IMR-90 (cell line): ENCODE results near the gene CPXM1. TPM values are rescaled to one million over a fixed set of nuclear protein-coding genes. Genes with fewer than 3 reads are reported as not detected.

Source experiments
- ATAC-seq: fragments of 200-7000 bp; cut with Tn5 transposase; 2 replicates; pipeline ENCODE4 v1.9.1; 2020; ENCODE audit warnings: low read depth, mild to moderate bottlenecking, moderate library complexity
- BruUV-seq: library from RNA; stranded (reverse); fragments of 400-500 nt; replicated peaks from 2 replicates; lab custom pipeline; 2021; lab: Mats Ljungman, UMichigan
- CTCF ChIA-PET: fragments of 300-600 bp; formaldehyde crosslinking; extraction: SDS; loops from one replicate; lab custom pipeline; 2021; ENCODE audit warnings: antibody characterized with exemption; lab: Yijun Ruan, JAX
- POLR2A ChIA-PET: fragments of 300-600 bp; sonication (Branson Sonifier 250); formaldehyde crosslinking; loops from one replicate; lab custom pipeline; 2022; ENCODE audit warnings: antibody characterized with exemption; ENCODE audit not compliant: unreplicated experiment; lab: Charles Lee
- DNase-seq: peaks from one replicate; pipeline ENCODE4 v3.0.0; 2013
- H2AFZ ChIP-seq: replicated peaks from 2 replicates; pipeline ENCODE3; 2013; ENCODE audit warnings: low read length, mild to moderate bottlenecking; ENCODE audit not compliant: poor library complexity
- H2AK5ac ChIP-seq: 2 replicates; pipeline ENCODE4 v1.6.1; 2013; ENCODE audit warnings: low read depth, low read length, inconsistent platforms
- H2AK9ac ChIP-seq: replicated peaks from 2 replicates; pipeline ENCODE3; 2013; ENCODE audit warnings: mild to moderate bottlenecking, low read depth, low read length, moderate library complexity; ENCODE audit not compliant: poor library complexity
- H2BK120ac ChIP-seq: 2 replicates; pipeline ENCODE4 v1.6.1; 2013; ENCODE audit warnings: low read depth, low read length, inconsistent platforms
- H2BK15ac ChIP-seq: 3 replicates; pipeline ENCODE4 v1.6.1; 2013; ENCODE audit warnings: low read depth, low read length, inconsistent platforms
- H2BK20ac ChIP-seq: 2 replicates; pipeline ENCODE4 v1.6.1; 2013; ENCODE audit warnings: low read depth, mild to moderate bottlenecking, inconsistent platforms, low read length, moderate library complexity
- H2BK5ac ChIP-seq: 2 replicates; pipeline ENCODE4 v1.6.1; 2013; ENCODE audit warnings: mild to moderate bottlenecking, low read depth, low read length, inconsistent platforms; ENCODE audit not compliant: poor library complexity, severe bottlenecking
- H3K14ac ChIP-seq: replicated peaks from 2 replicates; pipeline ENCODE4 v1.6.1; 2013; ENCODE audit warnings: low read depth, low read length, inconsistent platforms
- H3K18ac ChIP-seq: 2 replicates; pipeline ENCODE4 v1.6.1; 2013; ENCODE audit warnings: low read depth, low read length, control low read depth
- H3K23ac ChIP-seq: 2 replicates; pipeline ENCODE4 v1.6.1; 2013; ENCODE audit warnings: low read depth, low read length, inconsistent platforms
- H3K27ac ChIP-seq: 2 replicates; pipeline ENCODE4 v1.5.1; 2013; ENCODE audit warnings: mild to moderate bottlenecking, control low read depth, low read length; ENCODE audit not compliant: insufficient read depth
- H3K27me3 ChIP-seq: 2 replicates; pipeline ENCODE4 v1.6.1; 2013; ENCODE audit warnings: low read length; ENCODE audit not compliant: control insufficient read depth, insufficient read depth
- H3K36me3 ChIP-seq: 2 replicates; pipeline ENCODE4 v1.6.1; 2013; ENCODE audit warnings: low read length, mixed read lengths; ENCODE audit not compliant: control insufficient read depth, insufficient read depth
- H3K4ac ChIP-seq: 2 replicates; pipeline ENCODE4 v1.6.1; 2013; ENCODE audit warnings: low read depth, low read length, inconsistent platforms
- H3K4me1 ChIP-seq: 2 replicates; pipeline ENCODE4 v1.6.1; 2013; ENCODE audit warnings: low read length, mixed read lengths; ENCODE audit not compliant: control insufficient read depth, insufficient read depth
- H3K4me2 ChIP-seq: 2 replicates; pipeline ENCODE4 v1.6.1; 2013; ENCODE audit warnings: low read depth, mild to moderate bottlenecking, control low read depth, low read length, moderate library complexity
- H3K4me3 ChIP-seq: 2 replicates; pipeline ENCODE4 v1.5.1; 2013; ENCODE audit warnings: low read depth, mild to moderate bottlenecking, control low read depth, low read length, moderate library complexity; ENCODE audit not compliant: insufficient read depth
- H3K56ac ChIP-seq: 2 replicates; pipeline ENCODE4 v1.6.1; 2013; ENCODE audit warnings: low read length, inconsistent platforms; ENCODE audit not compliant: insufficient read depth; ENCODE audit errors: extremely low read depth
- H3K79me1 ChIP-seq, 2 experiments: 2 replicates each; pipeline ENCODE4 v1.6.1; 2013; ENCODE audit warnings: low read length in 2 of 2, inconsistent platforms in 1 of 2, low read depth in 1 of 2
- H3K9ac ChIP-seq: 2 replicates; pipeline ENCODE4 v1.6.1; 2013; ENCODE audit warnings: low read depth, low read length, control low read depth
- H3K9me1 ChIP-seq: 2 replicates; pipeline ENCODE4 v1.6.1; 2013; ENCODE audit warnings: low read length, inconsistent platforms; ENCODE audit not compliant: insufficient read depth
- H3K9me3 ChIP-seq: 2 replicates; pipeline ENCODE4 v1.6.1; 2013; ENCODE audit warnings: low read length; ENCODE audit not compliant: control insufficient read depth, insufficient read depth
- H4K20me1 ChIP-seq: 2 replicates; pipeline ENCODE4 v1.6.1; 2013; ENCODE audit warnings: low read length, inconsistent platforms; ENCODE audit not compliant: insufficient read depth
- H4K5ac ChIP-seq: 2 replicates; pipeline ENCODE4 v1.6.1; 2013; ENCODE audit warnings: mild to moderate bottlenecking, low read depth, low read length, control low read depth
- H4K8ac ChIP-seq, 2 experiments: 2 replicates each; pipeline ENCODE4 v1.6.1; 2013; ENCODE audit warnings: low read depth in 2 of 2, low read length in 2 of 2, control low read depth in 1 of 2, inconsistent platforms in 1 of 2
- H4K91ac ChIP-seq: 2 replicates; pipeline ENCODE4 v1.6.1; 2013; ENCODE audit warnings: low read depth, low read length, inconsistent platforms; ENCODE audit not compliant: insufficient read depth
- BHLHE40 ChIP-seq: fragments of 150-350 bp; IDR thresholded peaks from 2 replicates; pipeline ENCODE4 v1.6.1; 2016; ENCODE audit warnings: mild to moderate bottlenecking, low read depth, low read length
- CEBPB ChIP-seq: IDR thresholded peaks from 2 replicates; pipeline ENCODE4 v1.6.1; 2012; ENCODE audit warnings: low read depth, low read length, improper control_type of control experiment
- CHD1 ChIP-seq: IDR thresholded peaks from 2 replicates; pipeline ENCODE4 v1.6.1; 2012; ENCODE audit warnings: low read depth, low read length, improper control_type of control experiment
- ELK1 ChIP-seq: fragments of 150-350 bp; IDR thresholded peaks from 2 replicates; pipeline ENCODE4 v1.6.1; 2016; ENCODE audit warnings: low read depth, mild to moderate bottlenecking, low read length, moderate library complexity, borderline replicate concordance
- FOS ChIP-seq: fragments of 150-350 bp; IDR thresholded peaks from 2 replicates; pipeline ENCODE4 v1.6.1; 2016; ENCODE audit warnings: low read depth, low read length
- MAFK ChIP-seq: IDR thresholded peaks from 2 replicates; pipeline ENCODE4 v1.6.1; 2012; ENCODE audit warnings: low read depth, low read length, improper control_type of control experiment
- MAZ ChIP-seq: IDR thresholded peaks from 2 replicates; pipeline ENCODE4 v1.6.1; 2012; ENCODE audit warnings: low read depth, mild to moderate bottlenecking, low read length, improper control_type of control experiment, moderate library complexity, borderline replicate concordance
- MXI1 ChIP-seq: IDR thresholded peaks from 2 replicates; pipeline ENCODE4 v1.6.1; 2012; ENCODE audit warnings: low read depth, mild to moderate bottlenecking, low read length, moderate library complexity, borderline replicate concordance
- NFE2L2 ChIP-seq: fragments of 150-350 bp; IDR thresholded peaks from 2 replicates; pipeline ENCODE4 v1.6.1; 2016; ENCODE audit warnings: low read depth, mild to moderate bottlenecking, low read length
- POLR2A ChIP-seq: IDR thresholded peaks from 2 replicates; pipeline ENCODE4 v1.6.1; 2012; ENCODE audit warnings: mild to moderate bottlenecking, low read depth, low read length
- RAD21 ChIP-seq: IDR thresholded peaks from 2 replicates; pipeline ENCODE4 v1.6.1; 2012; ENCODE audit warnings: low read length, improper control_type of control experiment
- RCOR1 ChIP-seq: IDR thresholded peaks from 2 replicates; pipeline ENCODE4 v1.6.1; 2012; ENCODE audit warnings: mild to moderate bottlenecking, low read length, improper control_type of control experiment; ENCODE audit not compliant: insufficient replicate concordance
- RFX5 ChIP-seq: IDR thresholded peaks from 2 replicates; pipeline ENCODE4 v1.8.0; 2012; ENCODE audit warnings: low read depth, mild to moderate bottlenecking, low read length, moderate library complexity
- SMC3 ChIP-seq: fragments of 150-350 bp; IDR thresholded peaks from 2 replicates; pipeline ENCODE4 v1.6.1; 2016; ENCODE audit warnings: low read depth, mild to moderate bottlenecking, antibody characterized with exemption, low read length, moderate library complexity
- whole genome bisulfite sequencing, 2 experiments: methylation state at CpG; one replicate each; pipeline versions ENCODE4 v1.1.5 to v1.1.7; 2013; ENCODE audit warnings: missing lambda C conversion rate in 2 of 2; ENCODE audit not compliant: insufficient read length in 1 of 2; ENCODE audit errors: extremely low coverage in 2 of 2; 5-methylcytosine and 5-hydroxymethylcytosine counted together
- dilution Hi-C: fragments of 300-500 bp; cut with HindIII; formaldehyde crosslinking; loops from one replicate; pipeline ENCODE4 v1.14.3; 2018; ENCODE audit warnings: low sequenced_read_pairs; ENCODE audit not compliant: unreplicated experiment
- in situ Hi-C: fragments of 300-500 bp; cut with MboI; formaldehyde crosslinking; loops from 3 replicates; pipeline ENCODE4 v1.14.3; 2019; ENCODE audit warnings: low sequenced_read_pairs, inconsistent platforms, mixed read lengths
- intact Hi-C: fragments of 100-400 bp; cut with micrococcal nuclease; formaldehyde crosslinking; loops from 2 replicates; pipeline ENCODE4 v1.10.0; 2022
- polyA plus RNA-seq, 3 experiments: library from polyadenylated mRNA; depleted of rRNA; stranded (reverse); fragments of >200 nt; gene quantifications; 2 replicates each; pipeline ENCODE4 v1.2.3, GENCODE V29; 2012; ENCODE audit warnings: low replicate concordance in 1 of 3
- total RNA-seq: library from RNA; depleted of rRNA; stranded (reverse); fragments of >200 nt; gene quantifications from 2 replicates; pipeline ENCODE4 v1.2.3, GENCODE V29; 2012
- TF ChIP-seq, protein P1 (sequence below): conservative IDR thresholded peaks from 2 replicates; pipeline ENCODE4 v1.5.1; 2012; ENCODE audit warnings: mild to moderate bottlenecking, low read depth, low read length, improper control_type of control experiment
- TF ChIP-seq, protein P2 (sequence below): fragments of 150-350 bp; IDR thresholded peaks from 2 replicates; pipeline ENCODE4 v1.6.1; 2017; ENCODE audit warnings: mild to moderate bottlenecking, antibody characterized with exemption, low read length, low read depth

The CPXM1 gene
- total and polyA plus RNA-seq, 2 of the 4 experiments (the other 2 are of a cell fraction): 1.1 to 4.6 TPM

GRCh38 chr20:2794866-2795447 lies 5.5 kb downstream of the CPXM1 start:
- TF ChIP-seq ELK1 (no peak), FOS (no peak), POLR2A (no peak), CEBPB (no peak), MAZ (no peak), RFX5 (no peak), BHLHE40 (no peak), RCOR1 (no peak), MXI1 (no peak), RAD21 (no peak), SMC3 (no peak), CHD1 (no peak), NFE2L2 (no peak), MAFK (no peak)
- TF ChIP-seq, protein P1, sequence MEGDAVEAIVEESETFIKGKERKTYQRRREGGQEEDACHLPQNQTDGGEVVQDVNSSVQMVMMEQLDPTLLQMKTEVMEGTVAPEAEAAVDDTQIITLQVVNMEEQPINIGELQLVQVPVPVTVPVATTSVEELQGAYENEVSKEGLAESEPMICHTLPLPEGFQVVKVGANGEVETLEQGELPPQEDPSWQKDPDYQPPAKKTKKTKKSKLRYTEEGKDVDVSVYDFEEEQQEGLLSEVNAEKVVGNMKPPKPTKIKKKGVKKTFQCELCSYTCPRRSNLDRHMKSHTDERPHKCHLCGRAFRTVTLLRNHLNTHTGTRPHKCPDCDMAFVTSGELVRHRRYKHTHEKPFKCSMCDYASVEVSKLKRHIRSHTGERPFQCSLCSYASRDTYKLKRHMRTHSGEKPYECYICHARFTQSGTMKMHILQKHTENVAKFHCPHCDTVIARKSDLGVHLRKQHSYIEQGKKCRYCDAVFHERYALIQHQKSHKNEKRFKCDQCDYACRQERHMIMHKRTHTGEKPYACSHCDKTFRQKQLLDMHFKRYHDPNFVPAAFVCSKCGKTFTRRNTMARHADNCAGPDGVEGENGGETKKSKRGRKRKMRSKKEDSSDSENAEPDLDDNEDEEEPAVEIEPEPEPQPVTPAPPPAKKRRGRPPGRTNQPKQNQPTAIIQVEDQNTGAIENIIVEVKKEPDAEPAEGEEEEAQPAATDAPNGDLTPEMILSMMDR: no peak
- TF ChIP-seq, protein P2, sequence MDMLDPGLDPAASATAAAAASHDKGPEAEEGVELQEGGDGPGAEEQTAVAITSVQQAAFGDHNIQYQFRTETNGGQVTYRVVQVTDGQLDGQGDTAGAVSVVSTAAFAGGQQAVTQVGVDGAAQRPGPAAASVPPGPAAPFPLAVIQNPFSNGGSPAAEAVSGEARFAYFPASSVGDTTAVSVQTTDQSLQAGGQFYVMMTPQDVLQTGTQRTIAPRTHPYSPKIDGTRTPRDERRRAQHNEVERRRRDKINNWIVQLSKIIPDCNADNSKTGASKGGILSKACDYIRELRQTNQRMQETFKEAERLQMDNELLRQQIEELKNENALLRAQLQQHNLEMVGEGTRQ: no peak
- Histone ChIP-seq H3K9me3 (no peaks in the 10 kb centered on the region), H3K56ac (no peak overlapping the region), H3K9me1 (no peaks in the 10 kb centered on the region), H2BK20ac (no peak overlapping the region), H2BK5ac (no peak overlapping the region), H4K20me1 (no peaks in the 10 kb centered on the region), H3K14ac (no peak overlapping the region), H3K36me3 (no peaks in the 10 kb centered on the region; the same call in 1 of the 2 replicates), H4K91ac (no peak overlapping the region), H2AK9ac (peak overlapping the region; percentile 21), H3K27ac (no peak overlapping the region), H3K23ac (no peak overlapping the region), H4K5ac (no peak overlapping the region), H3K4me1 (no peaks in the 10 kb centered on the region; the same call in 1 of the 2 replicates), H3K9ac (no peak overlapping the region), H2AK5ac (no peak overlapping the region), H3K18ac (no peak overlapping the region), H2BK120ac (no peak overlapping the region), H3K4me2 (no peak overlapping the region), H3K4ac (no peak overlapping the region), H4K8ac (no peak overlapping the region), H3K4me3 (no peak overlapping the region), H3K27me3 (peaks cover 32% of the 10 kb centered on the region), H3K79me1 (no peaks in the 10 kb centered on the region), H2AFZ (no peak overlapping the region), H2BK15ac (no peak overlapping the region)
- BruUV-seq: no TSS peak
- POLR2A ChIA-PET: no interaction called here
- intact Hi-C loops (no loop called here), in situ Hi-C loops (no loop called here), dilution Hi-C loops (no loop called here)
- no peak for DNase-seq
- ATAC-seq: no peak
- 86% methylated on average over 5 of the region's 11 CpGs; no CpG with 5 or more reads in 1 of the 2 experiments for WGBS, 2 experiments
- CTCF ChIA-PET: no interaction called here
